ENCODE data around the gene SARDH.
A peak's percentile ranks its signal among the peaks of the same experiment; 100 is the strongest.

SARDH gene

GRCh38 chr9:133734590-133735414 is 3.4 kb downstream of the SARDH start:
- TF ChIP-seq ZNF384 (IDR thresholded peaks at IDR 0.05) (no peak), FOXA1 (IDR thresholded peaks at IDR 0.05) (no peak), CTBP1 (IDR thresholded peaks at IDR 0.05; ENCODE audit: borderline replicate concordance) (no peak), NFRKB (IDR thresholded peaks at IDR 0.05) (no peak), LEF1 (IDR thresholded peaks at IDR 0.05; ENCODE audit: borderline replicate concordance) (no peak), BHLHE40 (IDR thresholded peaks at IDR 0.05; ENCODE audit: borderline replicate concordance) (no peak), ELF4 (IDR thresholded peaks at IDR 0.05) (no peak), SP1 (IDR thresholded peaks at IDR 0.05) (no peak), HDGF (IDR thresholded peaks at IDR 0.05; ENCODE audit: borderline replicate concordance) (no peak), ARNT (IDR thresholded peaks at IDR 0.05) (no peak), TARDBP (IDR thresholded peaks at IDR 0.05) (no peak), L3MBTL2 (conservative IDR thresholded peaks at IDR 0.05) (no peak), FOXM1 (IDR thresholded peaks at IDR 0.05; ENCODE audit: borderline replicate concordance) (no peak), SUZ12 (IDR thresholded peaks at IDR 0.05) (no peak)
- TF ChIP-seq, protein P1, sequence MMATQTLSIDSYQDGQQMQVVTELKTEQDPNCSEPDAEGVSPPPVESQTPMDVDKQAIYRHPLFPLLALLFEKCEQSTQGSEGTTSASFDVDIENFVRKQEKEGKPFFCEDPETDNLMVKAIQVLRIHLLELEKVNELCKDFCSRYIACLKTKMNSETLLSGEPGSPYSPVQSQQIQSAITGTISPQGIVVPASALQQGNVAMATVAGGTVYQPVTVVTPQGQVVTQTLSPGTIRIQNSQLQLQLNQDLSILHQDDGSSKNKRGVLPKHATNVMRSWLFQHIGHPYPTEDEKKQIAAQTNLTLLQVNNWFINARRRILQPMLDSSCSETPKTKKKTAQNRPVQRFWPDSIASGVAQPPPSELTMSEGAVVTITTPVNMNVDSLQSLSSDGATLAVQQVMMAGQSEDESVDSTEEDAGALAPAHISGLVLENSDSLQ (IDR thresholded peaks at IDR 0.05): no peak
- CTCF ChIA-PET: no interaction called here
- POLR2A ChIA-PET: no interaction called here

DNA sequence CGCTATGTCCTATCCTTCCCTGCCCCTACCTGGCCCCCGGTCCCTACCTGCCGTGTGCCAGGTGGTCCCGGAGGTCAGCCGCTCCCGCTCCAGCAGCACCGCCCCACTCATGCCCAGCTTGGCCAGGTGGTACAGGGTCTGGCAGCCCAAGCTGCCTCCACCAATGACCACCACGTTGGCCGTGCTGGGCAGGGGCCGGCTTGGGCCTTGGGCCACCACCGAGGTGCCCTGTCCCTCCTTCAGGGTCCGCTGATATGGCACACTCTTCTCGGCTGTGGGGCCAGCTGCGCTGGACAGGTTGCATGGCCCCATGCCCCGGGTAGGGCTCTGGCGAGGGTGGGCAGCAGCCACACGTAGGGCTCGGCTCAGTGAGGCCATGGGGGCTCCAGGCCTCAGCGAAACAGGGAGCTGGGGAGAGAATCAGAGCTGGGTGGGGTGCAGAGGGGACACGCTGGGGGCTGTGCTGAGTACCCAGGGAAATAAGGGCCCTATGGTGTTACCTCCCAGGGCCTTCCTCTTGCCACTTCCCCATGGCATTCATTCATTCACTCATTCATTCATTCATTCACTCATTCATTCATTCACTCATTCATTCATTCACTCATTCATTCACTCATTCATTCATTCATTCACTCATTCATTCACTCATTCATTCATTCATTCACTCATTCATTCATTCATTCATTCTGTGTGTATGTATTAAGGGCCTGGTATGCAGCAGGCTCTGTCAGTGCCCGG is 4.2 kb downstream of the SARDH start:
- ChIA-PET CTCF (no interaction called here), POLR2A (no interaction called here)
- DNase-seq (ENCODE audit: extremely low spot score): no peak
- TF ChIP-seq CTBP1 (IDR thresholded peaks at IDR 0.05; ENCODE audit: borderline replicate concordance) (no peak), FOXA1 (IDR thresholded peaks at IDR 0.05) (no peak), NFRKB (IDR thresholded peaks at IDR 0.05) (no peak)

More at GRCh38 chr9:133734590-133735414, 3.4 kb downstream of the SARDH start:
- DNase-seq (ENCODE audit: extremely low spot score): no peak

- DNase-seq (ENCODE audit: extremely low spot score): no peak
- POLR2A ChIA-PET: interaction anchor here (2.4 kb wide), 1 partner anchor 10 kb away, joined by 5 read pairs; no protein-coding TSS in a partner anchor
- CTCF ChIA-PET: no interaction called here
- no peak for TF ChIP-seq FOXA1 (IDR thresholded peaks at IDR 0.05)
- TF ChIP-seq FOXK2 (IDR thresholded peaks at IDR 0.05): no peak
Observed at GRCh38 chr9:133733421-133733795, 4.7 kb downstream of the SARDH start.

DNA sequence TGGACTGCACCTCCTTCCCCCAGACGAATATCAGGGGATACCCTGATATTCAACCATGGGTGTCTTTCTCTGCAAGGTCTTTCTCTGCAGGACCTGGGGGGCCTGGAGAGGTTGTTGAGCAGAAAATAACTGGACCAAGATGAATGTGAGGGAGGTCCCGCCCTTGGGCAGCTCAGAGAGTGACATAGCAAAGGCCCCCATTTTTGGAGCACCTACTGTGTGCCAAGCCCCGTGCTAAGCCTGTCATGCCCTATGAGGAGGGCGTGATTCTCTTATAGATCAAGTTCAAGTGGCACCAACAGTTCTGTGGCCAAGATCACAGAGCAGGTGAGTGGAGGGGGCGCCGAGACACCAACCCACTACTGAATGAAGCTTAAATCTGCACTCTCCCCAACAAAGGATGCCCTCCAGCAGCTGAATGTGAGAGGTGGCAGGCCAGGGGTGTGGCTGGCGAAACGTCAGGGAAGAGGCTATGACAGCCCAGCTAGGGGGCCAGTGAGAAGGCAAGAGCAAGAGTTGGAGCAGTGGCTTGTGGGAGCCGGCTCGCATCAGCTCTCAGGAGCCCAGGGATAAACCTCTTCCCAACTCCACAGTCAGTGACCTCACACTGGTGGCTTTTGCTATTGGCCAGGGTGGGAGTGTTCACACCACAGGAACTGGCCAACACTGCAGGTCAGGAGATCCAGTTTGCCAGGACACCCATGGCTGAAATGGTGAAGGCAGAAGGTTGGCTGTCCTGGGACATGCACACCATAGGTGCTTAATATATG is 5.3 kb downstream of the SARDH start:
- no peak for DNase-seq (ENCODE audit: extremely low spot score)
- POLR2A ChIA-PET: interaction anchor here (2.4 kb wide), 1 partner anchor 10 kb away, joined by 5 read pairs; no protein-coding TSS in a partner anchor
- CTCF ChIA-PET: interaction anchor here (1.0 kb wide), 1 partner anchor 11 kb away, joined by 4 read pairs; no protein-coding TSS in a partner anchor

DNA sequence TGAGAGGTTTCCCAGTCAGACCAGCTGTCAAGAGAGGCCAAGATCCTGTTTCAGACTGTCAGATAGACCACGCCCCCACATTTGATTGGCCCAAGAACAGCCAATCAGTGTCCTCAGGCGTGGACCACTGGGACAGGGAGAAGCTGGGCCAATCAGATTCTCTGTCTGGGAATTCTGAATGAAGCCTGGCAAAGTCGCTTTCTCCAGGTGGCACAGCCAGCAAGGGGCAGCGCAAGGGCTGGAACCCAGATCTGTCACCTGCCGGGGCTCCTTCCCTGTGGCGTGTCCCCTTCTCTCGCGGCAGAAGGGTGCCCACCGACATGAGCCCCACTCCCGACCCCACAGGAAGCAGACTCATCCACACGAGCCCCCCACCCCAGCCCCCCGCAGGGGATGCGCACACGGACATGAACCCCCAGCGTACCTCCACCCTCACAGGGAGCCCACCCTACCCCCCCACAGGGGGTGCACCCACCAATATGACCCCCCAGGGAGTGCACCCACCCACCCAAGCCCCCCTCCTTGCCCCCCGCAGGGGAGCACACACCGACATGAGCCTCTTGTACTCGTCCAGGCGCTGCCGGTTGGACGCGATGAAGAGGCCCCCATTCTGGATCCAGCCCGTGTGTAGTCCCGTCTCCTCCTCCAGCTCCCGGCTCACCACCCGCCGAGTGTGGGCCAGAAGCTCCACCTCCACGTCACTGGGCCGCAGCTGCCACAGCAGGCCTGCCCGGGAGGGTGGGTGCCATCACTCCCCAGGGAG is 6.1 kb downstream of the SARDH start:
- DNase-seq (ENCODE audit: extremely low spot score): peak; percentile 93
- ChIA-PET CTCF (interaction anchor here (1.0 kb wide), 1 partner anchor 11 kb away, joined by 4 read pairs; no protein-coding TSS in a partner anchor), POLR2A (interaction anchor here (2.4 kb wide), 1 partner anchor 11 kb away, joined by 5 read pairs; no protein-coding TSS in a partner anchor)
- TF ChIP-seq LEF1 (IDR thresholded peaks at IDR 0.05; ENCODE audit: borderline replicate concordance) (no peak), TARDBP (IDR thresholded peaks at IDR 0.05) (no peak), L3MBTL2 (conservative IDR thresholded peaks at IDR 0.05) (peak; percentile 62; the same call in 1 of the 2 replicates), ELF4 (IDR thresholded peaks at IDR 0.05) (no peak)
- TF ChIP-seq, protein P1 (IDR thresholded peaks at IDR 0.05): peak; percentile 88

More for the DNA sequence above, 5.3 kb downstream of the SARDH start:
- TF ChIP-seq SUZ12 (IDR thresholded peaks at IDR 0.05) (no peak), FOXK2 (IDR thresholded peaks at IDR 0.05) (no peak), ZNF384 (IDR thresholded peaks at IDR 0.05) (no peak), CTBP1 (IDR thresholded peaks at IDR 0.05; ENCODE audit: borderline replicate concordance) (no peak), LEF1 (IDR thresholded peaks at IDR 0.05; ENCODE audit: borderline replicate concordance) (no peak), L3MBTL2 (conservative IDR thresholded peaks at IDR 0.05) (no peak)

Data from HEK293T (cell line).